ENCODE results near the gene RAB28.

GRCh38 chr4:13526658-13527057, 42.5 kb upstream of the RAB28 start:
- TF ChIP-seq, protein P1, sequence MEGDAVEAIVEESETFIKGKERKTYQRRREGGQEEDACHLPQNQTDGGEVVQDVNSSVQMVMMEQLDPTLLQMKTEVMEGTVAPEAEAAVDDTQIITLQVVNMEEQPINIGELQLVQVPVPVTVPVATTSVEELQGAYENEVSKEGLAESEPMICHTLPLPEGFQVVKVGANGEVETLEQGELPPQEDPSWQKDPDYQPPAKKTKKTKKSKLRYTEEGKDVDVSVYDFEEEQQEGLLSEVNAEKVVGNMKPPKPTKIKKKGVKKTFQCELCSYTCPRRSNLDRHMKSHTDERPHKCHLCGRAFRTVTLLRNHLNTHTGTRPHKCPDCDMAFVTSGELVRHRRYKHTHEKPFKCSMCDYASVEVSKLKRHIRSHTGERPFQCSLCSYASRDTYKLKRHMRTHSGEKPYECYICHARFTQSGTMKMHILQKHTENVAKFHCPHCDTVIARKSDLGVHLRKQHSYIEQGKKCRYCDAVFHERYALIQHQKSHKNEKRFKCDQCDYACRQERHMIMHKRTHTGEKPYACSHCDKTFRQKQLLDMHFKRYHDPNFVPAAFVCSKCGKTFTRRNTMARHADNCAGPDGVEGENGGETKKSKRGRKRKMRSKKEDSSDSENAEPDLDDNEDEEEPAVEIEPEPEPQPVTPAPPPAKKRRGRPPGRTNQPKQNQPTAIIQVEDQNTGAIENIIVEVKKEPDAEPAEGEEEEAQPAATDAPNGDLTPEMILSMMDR (IDR thresholded peaks at IDR 0.05): no peak
- TF ChIP-seq POLR2A (IDR thresholded peaks at IDR 0.05): no peak
